ENCODE results near the gene PIEZO2. TPM values are rescaled to one million over a fixed set of nuclear protein-coding genes. Genes with fewer than 3 reads are reported as not detected.
"Not testable (repeated sequence)": the region's sequence is repeated elsewhere in the genome, so short reads cannot be mapped to it uniquely, and the experiment has no call there.

PIEZO2 gene
- total RNA-seq, 1 experiment from 2014 or later = 0.11 TPM

DNA sequence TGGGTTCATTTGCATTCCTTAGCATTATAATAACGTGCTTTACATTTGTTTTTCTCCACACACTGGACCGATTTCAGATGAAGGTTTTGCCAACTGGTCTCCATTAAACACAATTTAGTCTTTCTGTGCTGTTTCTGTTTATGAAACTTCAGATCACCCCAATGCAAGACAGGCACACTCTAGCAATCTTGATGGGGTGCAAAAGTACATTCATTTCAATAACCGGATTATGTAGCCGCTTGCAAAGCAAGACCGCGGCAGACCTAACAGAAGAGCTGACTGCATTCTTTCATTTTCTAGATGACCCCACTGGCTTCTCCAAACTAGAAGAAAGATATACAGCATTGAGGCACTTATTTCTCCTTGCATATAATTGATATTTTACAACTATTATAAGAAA is 301.5 kb downstream of the PIEZO2 start:
- Mint-ChIP-seq H3K27me3 (ENCODE audit: insufficient read depth, unreplicated experiment) (no peaks in the 10 kb centered on the region), H3K36me3 (ENCODE audit: insufficient read depth, unreplicated experiment) (no peaks in the 10 kb centered on the region), H3K9me3 (ENCODE audit: unreplicated experiment) (peaks cover 14% of the 10 kb centered on the region), H3K4me3 (ENCODE audit: unreplicated experiment) (no peak overlapping the region), H3K27ac (ENCODE audit: unreplicated experiment) (no peak overlapping the region), H3K4me1 (ENCODE audit: low read depth, unreplicated experiment) (no peaks in the 10 kb centered on the region)
- H3K4me3 ChIP-seq (ENCODE audit: low read depth, low read length) = no peak overlapping the region
- H3K9me3 ChIP-seq = 0 out of 2 replicates have a peak, but pooled peaks cover 5% of the 10 kb centered on the region
- DNase-seq = no peak
- no peaks in the 10 kb centered on the region for H3K36me3 ChIP-seq (ENCODE audit: control insufficient read depth, insufficient read depth, low read length)
- H3K27me3 ChIP-seq (replicated peaks; ENCODE audit: control insufficient read depth, insufficient read depth, low read length) = no peaks in the 10 kb centered on the region; the same call in 1 of the 2 replicates
- BruUV-seq (replicated peaks) = no TSS peak
- TF ChIP-seq, protein P1, sequence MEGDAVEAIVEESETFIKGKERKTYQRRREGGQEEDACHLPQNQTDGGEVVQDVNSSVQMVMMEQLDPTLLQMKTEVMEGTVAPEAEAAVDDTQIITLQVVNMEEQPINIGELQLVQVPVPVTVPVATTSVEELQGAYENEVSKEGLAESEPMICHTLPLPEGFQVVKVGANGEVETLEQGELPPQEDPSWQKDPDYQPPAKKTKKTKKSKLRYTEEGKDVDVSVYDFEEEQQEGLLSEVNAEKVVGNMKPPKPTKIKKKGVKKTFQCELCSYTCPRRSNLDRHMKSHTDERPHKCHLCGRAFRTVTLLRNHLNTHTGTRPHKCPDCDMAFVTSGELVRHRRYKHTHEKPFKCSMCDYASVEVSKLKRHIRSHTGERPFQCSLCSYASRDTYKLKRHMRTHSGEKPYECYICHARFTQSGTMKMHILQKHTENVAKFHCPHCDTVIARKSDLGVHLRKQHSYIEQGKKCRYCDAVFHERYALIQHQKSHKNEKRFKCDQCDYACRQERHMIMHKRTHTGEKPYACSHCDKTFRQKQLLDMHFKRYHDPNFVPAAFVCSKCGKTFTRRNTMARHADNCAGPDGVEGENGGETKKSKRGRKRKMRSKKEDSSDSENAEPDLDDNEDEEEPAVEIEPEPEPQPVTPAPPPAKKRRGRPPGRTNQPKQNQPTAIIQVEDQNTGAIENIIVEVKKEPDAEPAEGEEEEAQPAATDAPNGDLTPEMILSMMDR (IDR thresholded peaks at IDR 0.05; ENCODE audit: insufficient read depth in 1 of 2, low read depth in 1 of 2, low read length in 1 of 2, severe bottlenecking in 1 of 2, unreplicated experiment in 1 of 2) = no peak
- CTCF ChIA-PET = no interaction called here
- POLR2A ChIA-PET = no interaction called here
- intact Hi-C loops (cut with micrococcal nuclease; ENCODE audit: unreplicated experiment) = no loop called here
- peaks cover 12% of the 10 kb centered on the region for H3K4me1 ChIP-seq

DNA sequence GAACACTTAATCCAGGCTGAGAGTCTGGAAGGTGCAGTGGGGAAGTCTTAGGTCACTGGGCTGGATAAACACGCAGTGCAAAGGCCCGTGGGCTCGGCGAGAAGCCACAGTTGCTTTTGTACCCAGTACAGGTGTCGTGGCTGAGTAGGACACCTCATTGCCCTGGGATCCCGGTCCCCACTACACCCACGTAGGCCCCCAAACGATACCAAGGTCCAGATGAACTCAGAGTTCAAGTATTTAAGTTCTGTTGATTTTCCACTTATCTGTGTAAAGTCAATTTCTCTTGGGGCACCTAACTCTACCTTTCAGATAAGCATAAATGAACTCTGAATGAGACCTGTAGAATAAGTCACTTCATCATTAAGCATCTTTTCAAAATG is 302.0 kb downstream of the PIEZO2 start:
- ChIA-PET POLR2A (no interaction called here), CTCF (no interaction called here)
- no peak overlapping the region for H3K27ac Mint-ChIP-seq (ENCODE audit: unreplicated experiment)
- no peaks in the 10 kb centered on the region for H3K36me3 Mint-ChIP-seq (ENCODE audit: insufficient read depth, unreplicated experiment)
- H3K9me3 Mint-ChIP-seq (ENCODE audit: unreplicated experiment) = peaks cover 14% of the 10 kb centered on the region
- intact Hi-C loops (cut with micrococcal nuclease; ENCODE audit: unreplicated experiment) = no loop called here
- no peaks in the 10 kb centered on the region for H3K36me3 ChIP-seq (ENCODE audit: control insufficient read depth, insufficient read depth, low read length)
- H3K4me3 Mint-ChIP-seq (ENCODE audit: unreplicated experiment) = no peak overlapping the region
- H3K27me3 ChIP-seq (replicated peaks; ENCODE audit: control insufficient read depth, insufficient read depth, low read length) = no peaks in the 10 kb centered on the region; the same call in 1 of the 2 replicates
- H3K27me3 Mint-ChIP-seq (ENCODE audit: insufficient read depth, unreplicated experiment) = no peaks in the 10 kb centered on the region
- no TSS peak for BruUV-seq (replicated peaks)
- 0 out of 2 replicates have a peak, but pooled peaks cover 5% of the 10 kb centered on the region for H3K9me3 ChIP-seq
- TF ChIP-seq, protein P1 (IDR thresholded peaks at IDR 0.05; ENCODE audit: insufficient read depth in 1 of 2, low read depth in 1 of 2, low read length in 1 of 2, severe bottlenecking in 1 of 2, unreplicated experiment in 1 of 2) = no peak
- peaks cover 12% of the 10 kb centered on the region for H3K4me1 ChIP-seq
- no peak overlapping the region for H3K4me3 ChIP-seq (ENCODE audit: low read depth, low read length)
- no peak for DNase-seq
- H3K4me1 Mint-ChIP-seq (ENCODE audit: low read depth, unreplicated experiment) = no peaks in the 10 kb centered on the region

DNA sequence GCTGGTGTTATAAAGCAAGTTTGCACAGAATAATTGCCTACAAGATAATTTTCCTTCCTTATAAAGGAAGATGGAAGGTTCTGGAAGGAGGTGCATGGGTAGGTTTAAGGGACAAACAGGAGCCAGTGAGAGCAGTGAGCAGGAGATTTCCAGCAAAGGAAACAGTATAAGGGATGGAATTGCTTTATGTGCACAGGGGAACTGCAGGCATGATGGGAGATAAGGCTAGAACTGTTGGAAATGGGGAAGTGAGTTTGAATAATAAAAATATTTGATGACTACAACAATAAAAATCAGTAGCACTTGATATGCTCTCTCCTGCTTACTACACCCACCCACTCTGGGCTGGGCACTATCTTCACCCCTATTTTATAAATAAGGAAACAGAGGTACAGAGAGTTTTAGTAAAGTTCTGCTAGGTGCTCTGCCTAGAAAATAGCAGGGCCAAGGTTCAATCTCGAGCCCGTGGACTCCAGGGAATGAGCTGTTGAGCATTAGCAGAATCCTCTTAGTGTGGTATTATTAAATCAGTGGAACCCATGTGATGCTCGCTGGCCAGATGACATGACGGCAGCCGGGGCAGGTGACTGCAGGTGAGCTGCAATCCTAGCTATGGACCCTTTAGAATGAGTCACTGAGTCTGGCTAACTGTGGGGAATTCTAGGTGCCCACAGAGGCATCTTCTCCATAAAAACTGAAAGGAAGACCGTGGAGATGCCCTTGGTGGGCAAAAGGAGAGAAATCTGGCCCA is 302.5 kb downstream of the PIEZO2 start:
- peaks cover 14% of the 10 kb centered on the region for H3K9me3 Mint-ChIP-seq (ENCODE audit: unreplicated experiment)

DNA sequence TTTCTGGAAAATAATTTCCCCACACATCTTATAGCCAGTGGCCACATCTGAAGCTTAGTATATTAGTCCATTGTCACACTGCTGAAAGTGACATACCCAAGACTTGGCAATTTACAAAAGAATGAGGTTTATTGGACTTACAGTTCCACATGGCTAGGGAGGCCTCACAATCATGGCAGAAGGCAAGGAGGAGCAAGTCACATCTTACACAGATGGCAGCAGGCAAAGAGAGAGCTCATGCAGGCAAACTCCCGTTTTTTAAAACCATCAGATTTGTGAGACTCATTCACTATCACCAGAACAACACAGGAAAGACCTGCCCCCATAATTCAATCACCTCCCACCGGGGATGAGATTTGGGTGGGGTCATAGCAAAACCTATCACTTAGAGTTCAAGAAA is 303.3 kb downstream of the PIEZO2 start:
- not testable (repeated sequence) for H3K27me3 Mint-ChIP-seq (ENCODE audit: insufficient read depth, unreplicated experiment)

More for the DNA sequence above, 302.5 kb downstream of the PIEZO2 start:
- H3K4me1 ChIP-seq = peaks cover 12% of the 10 kb centered on the region
- CTCF ChIA-PET = no interaction called here
- no peak overlapping the region for H3K4me3 ChIP-seq (ENCODE audit: low read depth, low read length)
- H3K27me3 ChIP-seq (replicated peaks; ENCODE audit: control insufficient read depth, insufficient read depth, low read length) = no peaks in the 10 kb centered on the region; the same call in 1 of the 2 replicates
- H3K4me3 Mint-ChIP-seq (ENCODE audit: unreplicated experiment) = no peak overlapping the region
- H3K9me3 ChIP-seq = 0 out of 2 replicates have a peak, but pooled peaks cover 5% of the 10 kb centered on the region
- TF ChIP-seq, protein P1 (IDR thresholded peaks at IDR 0.05; ENCODE audit: insufficient read depth in 1 of 2, low read depth in 1 of 2, low read length in 1 of 2, severe bottlenecking in 1 of 2, unreplicated experiment in 1 of 2) = no peak
- no TSS peak for BruUV-seq (replicated peaks)
- intact Hi-C loops (cut with micrococcal nuclease; ENCODE audit: unreplicated experiment) = no loop called here
- no peak for DNase-seq
- H3K36me3 ChIP-seq (ENCODE audit: control insufficient read depth, insufficient read depth, low read length) = no peaks in the 10 kb centered on the region
- H3K36me3 Mint-ChIP-seq (ENCODE audit: insufficient read depth, unreplicated experiment) = no peaks in the 10 kb centered on the region
- no peaks in the 10 kb centered on the region for H3K4me1 Mint-ChIP-seq (ENCODE audit: low read depth, unreplicated experiment)
- no peak overlapping the region for H3K27ac Mint-ChIP-seq (ENCODE audit: unreplicated experiment)
- no peaks in the 10 kb centered on the region for H3K27me3 Mint-ChIP-seq (ENCODE audit: insufficient read depth, unreplicated experiment)
- POLR2A ChIA-PET = no interaction called here

More for the DNA sequence above, 303.3 kb downstream of the PIEZO2 start:
- H3K9me3 ChIP-seq; H3K36me3 ChIP-seq (ENCODE audit: control insufficient read depth, insufficient read depth, low read length); POLR2A ChIA-PET; CTCF ChIA-PET; intact Hi-C loops (cut with micrococcal nuclease; ENCODE audit: unreplicated experiment); BruUV-seq (replicated peaks); H3K27ac Mint-ChIP-seq (ENCODE audit: unreplicated experiment); H3K36me3 Mint-ChIP-seq (ENCODE audit: insufficient read depth, unreplicated experiment); DNase-seq; H3K27me3 ChIP-seq (replicated peaks; ENCODE audit: control insufficient read depth, insufficient read depth, low read length); H3K4me3 ChIP-seq (ENCODE audit: low read depth, low read length); H3K4me1 Mint-ChIP-seq (ENCODE audit: low read depth, unreplicated experiment); H3K4me3 Mint-ChIP-seq (ENCODE audit: unreplicated experiment): not testable (repeated sequence)
- H3K4me1 ChIP-seq = peaks cover 12% of the 10 kb centered on the region
- H3K9me3 Mint-ChIP-seq (ENCODE audit: unreplicated experiment) = peaks cover 14% of the 10 kb centered on the region
